Eye (tissue), 1 donor: ENCODE measurements around the gene SPG7.

Experiments used
- DNase-seq: peaks from one replicate; pipeline ENCODE4 v3.0.0-alpha.2; 2015

SPG7 gene

DNA sequence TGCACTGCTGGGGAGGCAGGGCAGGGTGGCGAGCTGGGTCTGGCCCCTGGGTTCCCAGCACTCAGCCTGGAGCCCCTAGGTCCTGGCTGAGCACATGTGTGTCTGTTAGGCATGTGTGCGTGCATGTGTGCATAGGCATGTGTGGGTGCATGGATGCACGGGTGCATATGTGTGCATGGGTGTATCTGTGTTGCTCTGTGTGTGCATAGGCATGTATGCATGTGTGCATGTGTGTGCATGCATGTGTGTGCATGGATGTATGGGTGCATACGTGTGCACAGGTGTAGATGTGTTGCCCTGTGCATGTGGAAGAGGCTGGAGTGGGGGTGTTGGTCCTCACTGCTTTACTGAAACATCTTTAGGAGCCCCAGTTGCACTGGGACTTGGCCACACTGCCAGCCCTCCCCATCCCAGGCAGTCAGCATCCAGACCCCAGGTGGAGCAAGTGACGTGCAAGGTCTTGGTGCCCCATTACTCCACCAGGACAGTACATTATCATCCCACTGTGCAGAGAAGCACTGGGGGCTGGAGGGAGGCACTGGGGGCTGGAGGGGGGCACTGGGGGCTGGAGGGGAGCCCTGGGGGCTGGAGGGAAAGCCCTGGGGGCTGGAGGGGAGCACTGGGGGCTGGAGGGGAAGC is 94.9 kb downstream of the SPG7 start:
- DNase-seq = no peak

- DNase-seq = no peak
Measured at GRCh38 chr16:89604764-89605163, 96.6 kb downstream of the SPG7 start.

DNA sequence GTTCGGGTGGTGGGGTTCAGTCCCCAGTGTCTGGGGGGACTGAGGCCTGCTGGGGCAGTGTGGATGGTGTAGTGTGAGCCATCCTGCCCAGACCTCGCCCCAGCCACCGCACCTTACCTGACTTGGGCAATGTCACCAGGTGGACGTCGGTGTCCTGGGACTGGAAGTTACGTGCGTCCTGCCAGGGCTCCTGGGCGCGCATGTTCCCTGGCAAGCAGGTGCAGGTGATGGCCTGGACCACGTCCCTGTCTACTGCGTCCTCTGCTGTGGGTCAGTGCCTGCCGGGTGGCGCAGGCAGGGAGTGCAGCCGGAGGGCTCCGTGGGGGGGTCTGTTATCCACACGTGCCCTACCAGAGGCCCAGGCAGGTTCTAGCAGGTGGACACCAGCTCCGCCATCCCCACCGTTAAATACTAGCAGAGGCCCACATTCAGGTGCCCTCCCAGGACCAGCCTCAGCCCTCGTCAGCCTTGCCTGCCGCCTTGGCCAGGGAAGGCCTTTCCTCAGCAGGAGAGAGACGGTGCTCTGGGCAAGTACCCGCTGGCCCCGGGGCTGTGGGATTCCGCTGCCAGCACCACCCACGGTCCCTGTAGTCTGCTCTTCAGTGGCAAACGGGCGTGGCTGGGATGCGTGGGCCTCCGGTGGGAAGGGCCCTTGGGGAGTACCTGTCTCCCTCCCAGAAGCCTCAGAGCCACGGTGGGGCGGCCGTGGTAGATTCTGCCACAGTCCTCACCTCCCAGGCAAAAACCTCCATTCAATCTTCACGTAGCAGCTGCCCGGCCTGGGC is 97.2 kb downstream of the SPG7 start:
- no peak for DNase-seq

GRCh38 chr16:89606006-89606405 is 97.8 kb downstream of the SPG7 start:
- DNase-seq = no peak
